Activated CD8-positive, alpha-beta T cell treated with anti-CD3 and anti-CD28 coated beads for 36 hours (primary cell): ENCODE data around the gene BAD. TPM values are rescaled to one million over a fixed set of nuclear protein-coding genes. Genes with fewer than 3 reads are reported as not detected.

Source experiments
- ATAC-seq: fragments of 200-7000 bp; cut with Tn5 transposase; one replicate; pipeline ENCODE4 v1.10.0; 2021; ENCODE audit warnings: mild to moderate bottlenecking, moderate library complexity
- CTCF ChIA-PET: fragments of 350-600 bp; sonication (Branson Sonifier 250); formaldehyde crosslinking; loops from one replicate; lab custom pipeline; 2021; ENCODE audit warnings: antibody characterized with exemption; lab: Charles Lee
- POLR2A ChIA-PET: fragments of 350-600 bp; sonication (Branson Sonifier 250); formaldehyde crosslinking; loops from one replicate; lab custom pipeline; 2021; ENCODE audit warnings: antibody characterized with exemption; lab: Charles Lee
- DNase-seq: peaks from one replicate; pipeline ENCODE4 v3.0.0-alpha.2; 2020
- H3K27ac Mint-ChIP-seq: one replicate; pipeline ENCODE4 v1.8.0; 2021; ENCODE audit warnings: mild to moderate bottlenecking, mixed read lengths
- H3K27me3 Mint-ChIP-seq: one replicate; pipeline ENCODE4 v1.8.0; 2021; ENCODE audit warnings: mixed read lengths
- H3K36me3 Mint-ChIP-seq: one replicate; pipeline ENCODE4 v1.8.0; 2021; ENCODE audit warnings: low read depth, mixed read lengths
- H3K4me1 Mint-ChIP-seq: one replicate; pipeline ENCODE4 v1.8.0; 2021; ENCODE audit warnings: low read depth, mixed read lengths
- H3K4me3 Mint-ChIP-seq: one replicate; pipeline ENCODE4 v1.8.0; 2021; ENCODE audit warnings: mild to moderate bottlenecking, moderate library complexity, mixed read lengths
- H3K9me3 Mint-ChIP-seq: one replicate; pipeline ENCODE4 v1.8.0; 2021; ENCODE audit warnings: mixed read lengths
- CTCF ChIP-seq: fragments of 200-600 bp; IDR thresholded peaks from one replicate; pipeline ENCODE4 v1.8.0; 2022; ENCODE audit warnings: antibody characterized with exemption, mild to moderate bottlenecking
- intact Hi-C: fragments of 100-400 bp; cut with micrococcal nuclease; formaldehyde crosslinking; loops from one replicate; pipeline ENCODE4 v1.10.0; 2022
- total RNA-seq, 2 experiments: library from RNA; stranded (reverse); gene quantifications; one replicate each; pipeline ENCODE4 v1.2.3, GENCODE V29; 2021

BAD gene
- total RNA-seq, 2 experiments from 2014 or later, result 17.2 to 17.7 TPM

DNA sequence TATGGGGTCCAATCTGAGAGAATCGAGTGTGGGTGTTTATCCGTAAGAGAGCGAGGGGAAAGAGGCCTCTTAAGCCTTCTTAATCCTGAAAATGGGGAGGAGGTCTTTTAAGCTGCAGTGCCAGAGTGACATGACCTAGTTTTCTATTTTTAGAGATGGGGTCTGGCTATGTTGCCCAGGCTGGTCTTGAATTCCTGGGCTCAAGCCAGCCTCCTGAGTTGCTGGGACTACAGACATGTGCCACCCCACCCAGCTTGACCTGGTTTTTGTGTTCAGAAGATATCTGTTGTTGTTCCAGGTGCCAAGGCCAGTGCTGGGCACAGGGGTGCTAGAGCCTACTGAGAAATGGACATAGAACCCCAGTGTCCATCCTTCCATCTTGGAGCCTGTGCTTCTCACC, 1.4 kb downstream of the BAD start:
- POLR2A ChIA-PET, result interaction anchor here (0.9 to 4.7 kb wide), 6 partner anchors 8 to 76 kb away, joined by 3 to 47 read pairs (median 4); partner anchors contain the start of genes CATSPERZ and FERMT3
- peaks cover 15% of the 10 kb centered on the region for H3K4me1 Mint-ChIP-seq
- intact Hi-C loops, result no loop called here
- CTCF ChIA-PET, result interaction anchor here (1.0 to 8.1 kb wide), 5 partner anchors 11 to 35 kb away, joined by 3 to 77 read pairs (median 3); partner anchors contain the start of genes CATSPERZ, ESRRA, PRDX5 and TRMT112
- H3K4me3 Mint-ChIP-seq, result peak overlapping the region; percentile 27
- no peaks in the 10 kb centered on the region for H3K9me3 Mint-ChIP-seq
- no peaks in the 10 kb centered on the region for H3K27me3 Mint-ChIP-seq
- TF ChIP-seq CTCF, result no peak
- no peak overlapping the region for H3K27ac Mint-ChIP-seq
- DNase-seq, result no peak
- H3K36me3 Mint-ChIP-seq, result peaks cover 6% of the 10 kb centered on the region
- ATAC-seq, result no peak

GRCh38 chr11:64281957-64282770, 2.3 kb downstream of the BAD start:
- ATAC-seq, result no peak
- DNase-seq, result no peak
- Mint-ChIP-seq H3K4me3 (no peak overlapping the region), H3K27ac (no peak overlapping the region), H3K9me3 (no peaks in the 10 kb centered on the region), H3K4me1 (peaks cover 15% of the 10 kb centered on the region), H3K27me3 (no peaks in the 10 kb centered on the region), H3K36me3 (peaks cover 6% of the 10 kb centered on the region)
- TF ChIP-seq CTCF, result no peak
- intact Hi-C loops, result no loop called here
- CTCF ChIA-PET, result interaction anchor here (0.8 to 8.1 kb wide), 4 partner anchors 21 to 78 kb away, joined by 3 to 77 read pairs (median 4); partner anchors contain the start of genes CATSPERZ, ESRRA, PRDX5 and TRMT112
- POLR2A ChIA-PET, result interaction anchor here (0.6 to 4.7 kb wide), 3 partner anchors 11 to 22 kb away, joined by 3 to 47 read pairs (median 6); no protein-coding TSS in a partner anchor

GRCh38 chr11:64278576-64279190, 5.8 kb downstream of the BAD start:
- ChIA-PET POLR2A (interaction anchor here (3.1 kb wide), 1 partner anchor 8 kb away, joined by 9 read pairs; no protein-coding TSS in a partner anchor), CTCF (interaction anchor here (1.4 to 3.4 kb wide), 3 partner anchors 23 to 74 kb away, joined by 3 to 15 read pairs (median 4); partner anchors contain the start of gene CATSPERZ)
- no peaks in the 10 kb centered on the region for H3K9me3 Mint-ChIP-seq
- peaks cover 4% of the 10 kb centered on the region for H3K4me1 Mint-ChIP-seq
- H3K27ac Mint-ChIP-seq, result no peak overlapping the region
- no peak overlapping the region for H3K4me3 Mint-ChIP-seq
- H3K27me3 Mint-ChIP-seq, result no peaks in the 10 kb centered on the region
- intact Hi-C loops, result no loop called here
- DNase-seq (no peak), ATAC-seq (no peak)
- peaks cover 6% of the 10 kb centered on the region for H3K36me3 Mint-ChIP-seq
- TF ChIP-seq CTCF, result no peak

DNA sequence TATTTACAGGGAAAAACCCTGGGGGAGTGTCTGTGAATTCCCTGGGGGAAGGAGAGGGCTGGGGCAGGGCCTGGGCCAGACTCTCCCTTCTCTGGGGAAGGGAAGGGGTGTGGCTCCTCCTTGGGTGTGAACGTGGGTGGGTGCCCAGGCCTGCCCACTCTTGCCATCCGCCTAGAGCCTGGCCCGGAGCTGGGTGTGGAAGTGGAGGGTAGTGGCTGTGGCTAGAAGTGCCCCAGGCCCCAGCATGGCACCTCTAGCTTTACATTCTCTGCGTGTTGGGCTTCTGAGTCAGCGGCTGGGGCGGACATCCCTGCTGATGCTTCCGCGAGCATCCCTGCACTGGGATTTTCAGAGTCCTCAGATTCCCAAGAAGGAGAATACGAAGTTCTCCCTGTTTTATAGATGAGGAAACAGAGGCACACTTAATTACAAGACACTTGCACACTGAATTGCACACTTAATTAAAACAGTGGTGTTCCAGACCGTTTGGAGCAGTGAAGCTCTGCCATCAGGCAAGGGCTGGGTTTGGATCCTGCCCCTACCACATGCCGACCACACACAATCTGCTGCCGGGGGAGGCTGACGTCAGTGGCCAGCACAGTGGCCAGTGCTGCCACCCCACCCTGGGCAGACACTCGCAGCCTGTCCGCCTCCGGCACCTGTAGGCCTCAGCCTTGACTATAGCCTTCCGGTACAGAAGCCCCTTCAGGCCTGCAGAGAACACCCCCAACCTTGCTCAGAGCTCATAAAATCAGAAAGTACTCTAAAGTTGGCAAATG, 7.6 kb downstream of the BAD start:
- POLR2A ChIA-PET, result interaction anchor here (1.1 to 1.6 kb wide), 2 partner anchors 8 to 92 kb away, joined by 3 to 6 read pairs; partner anchors contain the start of genes BAD and GPR137
- CTCF ChIA-PET, result interaction anchor here (0.9 to 3.4 kb wide), 6 partner anchors 25 to 72 kb away, joined by 3 to 15 read pairs (median 4); partner anchors contain the start of genes CATSPERZ and PPP1R14B
- H3K9me3 Mint-ChIP-seq, result no peaks in the 10 kb centered on the region
- no peak for DNase-seq
- H3K36me3 Mint-ChIP-seq, result peaks cover 2% of the 10 kb centered on the region
- no peak for TF ChIP-seq CTCF
- ATAC-seq, result no peak
- intact Hi-C loops, result no loop called here
- no peak overlapping the region for H3K27ac Mint-ChIP-seq
- no peak overlapping the region for H3K4me3 Mint-ChIP-seq
- peaks cover 4% of the 10 kb centered on the region for H3K4me1 Mint-ChIP-seq
- H3K27me3 Mint-ChIP-seq, result no peaks in the 10 kb centered on the region
